BE2C (cell line): ENCODE results near the gene INPP4A.
A peak's percentile ranks its signal among the peaks of the same experiment; 100 is the strongest.

Source experiments
- DNase-seq: peaks from one replicate; pipeline ENCODE4 v3.0.0-alpha.2; 2020
- H3K27me3 ChIP-seq: fragments of 250-450 bp; sonication (Bioruptor Pico); 2 replicates; pipeline ENCODE4 v1.5.1; 2020; ENCODE audit warnings: mild to moderate bottlenecking
- H3K36me3 ChIP-seq: fragments of 250-450 bp; sonication (Bioruptor Pico); 2 replicates; pipeline ENCODE4 v1.5.1; 2020; ENCODE audit warnings: mild to moderate bottlenecking
- H3K4me1 ChIP-seq: fragments of 250-450 bp; sonication (Bioruptor Pico); 2 replicates; pipeline ENCODE4 v1.5.1; 2020
- H3K4me3 ChIP-seq: 2 replicates; pipeline ENCODE4 v1.5.1; 2011; ENCODE audit warnings: low read depth, low read length
- H3K9me3 ChIP-seq: fragments of 250-450 bp; sonication (Bioruptor Pico); 2 replicates; pipeline ENCODE4 v1.5.1; 2020
- CTCF ChIP-seq: IDR thresholded peaks from 2 replicates; pipeline ENCODE4 v1.5.1; 2012; ENCODE audit warnings: mild to moderate bottlenecking, low read depth, low read length

Gene INPP4A

GRCh38 chr2:98477506-98477905, 32.8 kb downstream of the INPP4A start:
- peaks cover 31% of the 10 kb centered on the region for H3K4me1 ChIP-seq
- no peak overlapping the region for H3K4me3 ChIP-seq
- TF ChIP-seq CTCF: no peak
- DNase-seq: no peak
- no peaks in the 10 kb centered on the region for H3K9me3 ChIP-seq
- no peaks in the 10 kb centered on the region for H3K27me3 ChIP-seq
- H3K36me3 ChIP-seq: no peaks in the 10 kb centered on the region

- Histone ChIP-seq H3K4me1 (peaks cover 31% of the 10 kb centered on the region), H3K36me3 (no peaks in the 10 kb centered on the region), H3K9me3 (no peaks in the 10 kb centered on the region), H3K27me3 (no peaks in the 10 kb centered on the region), H3K4me3 (no peak overlapping the region)
- no peak for TF ChIP-seq CTCF
- no peak for DNase-seq
Measured at GRCh38 chr2:98478088-98478551, 33.5 kb downstream of the INPP4A start.

GRCh38 chr2:98478907-98479306, 34.2 kb downstream of the INPP4A start:
- H3K27me3 ChIP-seq: no peaks in the 10 kb centered on the region
- DNase-seq: no peak
- H3K4me1 ChIP-seq: peaks cover 31% of the 10 kb centered on the region
- no peaks in the 10 kb centered on the region for H3K9me3 ChIP-seq
- H3K36me3 ChIP-seq: no peaks in the 10 kb centered on the region
- H3K4me3 ChIP-seq: no peak overlapping the region
- TF ChIP-seq CTCF: no peak

- H3K4me3 ChIP-seq: no peak overlapping the region
Measured at GRCh38 chr2:98479371-98479770, 34.7 kb downstream of the INPP4A start.

GRCh38 chr2:98479959-98480524, 35.4 kb downstream of the INPP4A start:
- Histone ChIP-seq H3K36me3 (no peaks in the 10 kb centered on the region), H3K27me3 (no peaks in the 10 kb centered on the region), H3K4me3 (peak overlapping the region; percentile 12; the same call in 1 of the 2 replicates), H3K4me1 (peaks cover 31% of the 10 kb centered on the region), H3K9me3 (no peaks in the 10 kb centered on the region)
- TF ChIP-seq CTCF: no peak
- peak; percentile 86 for DNase-seq

More at GRCh38 chr2:98479371-98479770, 34.7 kb downstream of the INPP4A start:
- Histone ChIP-seq H3K27me3 (no peaks in the 10 kb centered on the region), H3K4me1 (peaks cover 31% of the 10 kb centered on the region), H3K9me3 (no peaks in the 10 kb centered on the region), H3K36me3 (no peaks in the 10 kb centered on the region)
- no peak for TF ChIP-seq CTCF
- DNase-seq: no peak

- Histone ChIP-seq H3K9me3 (no peaks in the 10 kb centered on the region), H3K4me1 (peaks cover 31% of the 10 kb centered on the region), H3K36me3 (no peaks in the 10 kb centered on the region), H3K27me3 (no peaks in the 10 kb centered on the region), H3K4me3 (peak overlapping the region; percentile 12; the same call in 1 of the 2 replicates)
- DNase-seq: peak; percentile 37
- TF ChIP-seq CTCF: no peak
Measured at GRCh38 chr2:98480598-98480997, 35.9 kb downstream of the INPP4A start.
